Measurements from ENCODE around the gene ATXN3.
A peak's percentile ranks its signal among the peaks of the same experiment; 100 is the strongest.

ATXN3 gene

DNA sequence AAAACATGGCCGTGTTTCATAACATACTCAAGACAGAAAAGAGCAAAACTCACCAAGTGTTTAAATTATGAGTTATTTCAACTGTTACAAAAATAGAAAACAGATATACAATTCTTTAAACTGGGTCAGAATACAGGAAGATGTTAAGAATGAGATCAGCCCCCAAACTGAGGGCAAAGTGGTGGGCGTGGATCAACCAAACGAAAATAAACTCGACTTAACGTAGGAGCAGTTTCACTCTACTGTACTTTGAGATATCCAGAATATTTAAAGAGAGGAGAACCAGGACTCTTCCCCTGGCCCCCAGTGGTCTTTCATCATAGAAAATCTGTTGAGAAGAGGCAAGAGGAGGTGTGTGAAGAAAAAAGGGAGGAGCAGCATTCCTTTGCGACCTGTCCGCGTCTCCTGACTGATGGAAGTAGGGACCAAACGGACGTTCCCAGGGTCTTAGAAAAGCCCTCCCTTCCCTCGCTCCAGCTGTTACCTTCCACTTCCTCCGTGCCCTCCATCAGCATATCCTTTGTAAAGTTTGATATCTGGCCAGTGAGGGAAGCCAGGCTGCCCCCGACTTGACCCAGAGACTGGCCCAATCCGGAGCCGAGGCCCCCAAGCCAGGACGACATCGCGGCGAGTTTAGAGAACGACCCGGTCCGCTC is 67.2 kb downstream of the ATXN3 start:
- TF ChIP-seq, protein P1, sequence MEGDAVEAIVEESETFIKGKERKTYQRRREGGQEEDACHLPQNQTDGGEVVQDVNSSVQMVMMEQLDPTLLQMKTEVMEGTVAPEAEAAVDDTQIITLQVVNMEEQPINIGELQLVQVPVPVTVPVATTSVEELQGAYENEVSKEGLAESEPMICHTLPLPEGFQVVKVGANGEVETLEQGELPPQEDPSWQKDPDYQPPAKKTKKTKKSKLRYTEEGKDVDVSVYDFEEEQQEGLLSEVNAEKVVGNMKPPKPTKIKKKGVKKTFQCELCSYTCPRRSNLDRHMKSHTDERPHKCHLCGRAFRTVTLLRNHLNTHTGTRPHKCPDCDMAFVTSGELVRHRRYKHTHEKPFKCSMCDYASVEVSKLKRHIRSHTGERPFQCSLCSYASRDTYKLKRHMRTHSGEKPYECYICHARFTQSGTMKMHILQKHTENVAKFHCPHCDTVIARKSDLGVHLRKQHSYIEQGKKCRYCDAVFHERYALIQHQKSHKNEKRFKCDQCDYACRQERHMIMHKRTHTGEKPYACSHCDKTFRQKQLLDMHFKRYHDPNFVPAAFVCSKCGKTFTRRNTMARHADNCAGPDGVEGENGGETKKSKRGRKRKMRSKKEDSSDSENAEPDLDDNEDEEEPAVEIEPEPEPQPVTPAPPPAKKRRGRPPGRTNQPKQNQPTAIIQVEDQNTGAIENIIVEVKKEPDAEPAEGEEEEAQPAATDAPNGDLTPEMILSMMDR (conservative IDR thresholded peaks at IDR 0.05): no peak
- H3K27ac ChIP-seq: peak overlapping the region; percentile 95

DNA sequence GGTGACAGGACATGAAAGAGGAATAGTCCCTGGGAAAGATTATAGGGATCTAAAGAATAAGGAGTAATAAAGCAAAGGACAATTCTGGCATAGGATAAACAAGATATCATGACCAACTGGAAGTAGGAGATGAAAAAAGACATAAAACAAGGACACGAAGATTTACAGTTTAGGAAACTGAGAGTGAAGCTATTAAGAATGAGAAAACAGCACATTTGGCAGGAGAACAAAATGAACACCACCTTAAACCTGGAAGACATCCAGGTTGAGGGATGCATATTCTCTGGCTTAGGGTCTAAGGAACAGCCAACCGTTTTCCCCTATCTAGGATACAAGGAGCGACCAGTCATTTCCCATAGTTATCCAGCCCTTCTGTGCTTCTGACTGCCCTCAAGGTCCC is 68.4 kb downstream of the ATXN3 start:
- H3K27ac ChIP-seq: peak overlapping the region; percentile 95; the same call in 1 of the 2 replicates
- TF ChIP-seq, protein P1 (conservative IDR thresholded peaks at IDR 0.05): no peak

DNA sequence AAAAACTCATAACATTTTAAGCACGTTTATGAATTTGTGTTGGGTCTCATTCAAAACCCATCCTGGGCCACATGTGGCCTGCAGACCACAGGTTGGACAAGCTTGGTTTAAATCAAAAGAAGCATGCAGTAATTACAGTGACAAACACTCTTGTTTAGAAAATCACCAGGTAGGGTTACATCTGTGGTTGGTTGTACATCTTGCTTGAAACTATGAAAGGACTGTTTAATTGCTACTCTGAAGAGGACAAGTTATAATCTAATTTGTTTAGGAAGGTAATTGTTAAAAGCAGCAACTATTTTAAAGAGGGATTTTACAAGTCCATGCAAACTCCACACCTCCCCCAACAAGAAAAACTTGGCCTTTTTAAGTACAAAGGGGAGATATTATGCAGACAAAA is 70.5 kb downstream of the ATXN3 start:
- H3K27ac ChIP-seq: no peak overlapping the region
- TF ChIP-seq, protein P1 (conservative IDR thresholded peaks at IDR 0.05): no peak

DNA sequence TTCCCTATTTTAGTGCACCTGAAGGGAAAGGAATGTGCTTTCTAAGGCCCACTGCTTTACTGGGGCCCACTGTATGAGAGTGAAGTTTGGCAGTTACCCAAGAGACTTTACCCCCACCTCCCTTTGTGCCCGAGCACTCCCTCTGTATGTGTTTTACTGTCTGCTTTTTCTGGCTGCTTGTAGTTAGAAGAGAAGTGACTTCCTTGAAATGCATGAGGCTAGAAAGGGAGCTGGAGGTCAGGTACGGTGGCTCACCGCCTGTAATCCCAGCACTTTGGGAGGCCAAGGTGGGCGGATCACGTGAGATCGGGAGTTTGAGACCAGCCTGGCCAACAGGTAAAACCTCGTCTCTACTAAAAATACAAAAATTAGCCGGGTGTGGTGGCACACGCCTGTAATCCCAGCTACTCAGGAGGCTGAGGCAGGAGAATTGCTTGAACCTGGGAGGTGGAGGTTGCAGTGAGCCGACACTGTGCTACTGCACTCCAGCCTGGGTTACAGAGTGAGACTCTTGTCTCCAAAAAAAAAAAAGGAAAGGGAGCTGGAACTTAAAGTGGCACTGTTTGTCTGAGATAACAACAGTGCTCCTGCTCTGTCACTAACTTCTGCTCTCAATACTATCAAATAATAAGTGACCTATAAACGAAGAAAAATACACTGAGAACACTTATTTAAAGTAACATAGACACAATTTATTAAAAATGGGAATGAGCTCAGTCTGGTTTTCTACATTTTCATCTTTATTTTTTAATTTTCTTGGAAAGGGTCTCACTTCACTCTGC is 72.3 kb downstream of the ATXN3 start:
- TF ChIP-seq, protein P1 (conservative IDR thresholded peaks at IDR 0.05): no peak
- no peak overlapping the region for H3K27ac ChIP-seq

DNA sequence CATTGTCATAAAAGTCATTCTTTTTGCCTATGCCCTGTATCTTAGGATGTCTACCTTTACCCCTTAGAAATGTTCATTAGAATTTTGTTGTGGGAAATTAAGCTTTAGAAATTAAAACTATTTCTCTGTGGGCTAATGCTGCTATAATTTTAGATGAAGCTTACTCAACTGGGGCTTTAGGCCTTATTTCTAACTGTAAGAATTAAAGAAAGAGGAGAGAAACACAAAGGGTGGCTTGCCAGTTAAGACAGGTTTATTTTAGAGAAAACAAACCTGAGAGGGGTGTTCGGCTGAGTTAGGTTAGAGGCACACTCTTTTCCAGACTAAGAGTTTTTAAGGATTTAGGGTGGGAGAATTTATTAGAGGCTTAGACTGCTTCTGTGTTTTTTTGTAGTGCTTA is 72.9 kb downstream of the ATXN3 start:
- TF ChIP-seq, protein P1 (conservative IDR thresholded peaks at IDR 0.05): no peak
- no peak overlapping the region for H3K27ac ChIP-seq

DNA sequence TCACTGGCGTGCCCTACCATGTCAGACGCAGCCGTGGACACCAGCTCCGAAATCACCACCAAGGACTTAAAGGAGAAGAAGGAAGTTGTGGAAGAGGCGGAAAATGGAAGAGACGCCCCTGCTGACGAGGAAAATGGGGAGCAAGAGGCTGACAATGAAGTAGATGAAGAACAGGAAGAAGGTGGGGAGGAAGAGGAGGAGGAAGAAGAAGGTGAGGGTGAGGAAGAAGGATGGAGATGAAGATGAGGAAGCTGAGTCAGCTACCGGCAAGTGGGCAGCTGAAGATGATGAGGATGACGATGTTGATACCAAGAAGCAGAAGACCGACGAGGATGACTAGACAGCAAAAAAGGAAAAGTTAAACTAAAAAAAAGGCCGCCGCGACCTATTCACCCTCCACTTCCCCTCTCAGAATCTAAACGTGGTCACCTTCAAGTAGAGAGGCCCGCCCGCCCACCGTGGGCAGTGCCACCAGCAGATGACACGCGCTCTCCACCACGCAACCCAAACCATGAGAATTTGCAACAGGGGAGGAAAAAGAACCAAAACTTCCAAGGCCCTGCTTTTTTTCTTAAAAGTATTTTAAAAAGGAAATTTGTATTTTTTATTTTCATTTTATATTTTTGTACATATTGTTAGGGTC is 79.7 kb downstream of the ATXN3 start:
- no peak overlapping the region for H3K27ac ChIP-seq
- TF ChIP-seq, protein P1 (conservative IDR thresholded peaks at IDR 0.05): no peak

DNA sequence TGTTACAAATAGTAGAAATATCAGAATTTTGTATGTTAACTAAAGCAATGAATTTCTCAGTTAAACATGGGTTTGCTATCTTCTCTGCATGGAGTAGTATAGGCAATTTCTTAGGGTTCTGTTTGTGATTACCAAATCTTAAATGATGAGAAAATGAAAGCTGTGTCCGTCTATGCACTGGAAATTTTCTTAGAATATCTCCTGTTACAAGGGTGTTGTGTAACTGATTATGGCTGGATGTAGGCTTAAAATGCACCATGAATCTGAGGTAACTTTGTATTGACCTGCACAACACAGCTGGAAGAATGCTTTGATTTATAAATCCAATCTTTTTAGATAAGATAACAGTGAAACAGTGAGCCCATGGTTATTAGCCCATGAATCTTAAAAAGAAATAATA is 84.3 kb downstream of the ATXN3 start:
- no peak overlapping the region for H3K27ac ChIP-seq
- TF ChIP-seq, protein P1 (conservative IDR thresholded peaks at IDR 0.05): no peak
